DMS53 treated with DMSO at 0.1 percent for 48 hours (cell line): ENCODE measurements around the gene PPA1.
"Not testable (repeated sequence)": the region's sequence is repeated elsewhere in the genome, so short reads cannot be mapped to it uniquely, and the experiment has no call there.

Source experiments
- DNase-seq: peaks from one replicate; lab custom pipeline; 2025; ENCODE audit not compliant: unreplicated experiment; lab: John Stamatoyannopoulos, UW

Gene PPA1

GRCh38 chr10:70222340-70222794 is 10.9 kb downstream of the PPA1 start:
- no peak for DNase-seq

DNA sequence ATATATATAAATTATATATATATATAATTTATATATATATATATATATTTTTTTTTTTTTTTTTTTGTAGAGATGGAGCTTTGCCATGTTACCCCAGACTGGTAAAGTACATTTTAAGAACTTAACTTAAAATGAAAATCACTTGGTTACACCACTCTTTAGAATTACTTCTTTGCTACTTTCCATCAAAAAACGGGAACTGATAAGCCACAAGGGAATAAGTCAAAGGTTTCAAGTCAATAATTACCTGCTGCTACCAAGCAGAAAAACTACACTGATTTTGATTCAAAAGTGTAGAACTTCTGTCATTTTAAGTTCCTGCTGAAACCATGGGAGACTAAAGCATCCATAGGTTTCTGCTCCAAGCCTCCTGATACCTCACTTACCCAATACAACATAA is 12.2 kb downstream of the PPA1 start:
- DNase-seq: no peak

DNA sequence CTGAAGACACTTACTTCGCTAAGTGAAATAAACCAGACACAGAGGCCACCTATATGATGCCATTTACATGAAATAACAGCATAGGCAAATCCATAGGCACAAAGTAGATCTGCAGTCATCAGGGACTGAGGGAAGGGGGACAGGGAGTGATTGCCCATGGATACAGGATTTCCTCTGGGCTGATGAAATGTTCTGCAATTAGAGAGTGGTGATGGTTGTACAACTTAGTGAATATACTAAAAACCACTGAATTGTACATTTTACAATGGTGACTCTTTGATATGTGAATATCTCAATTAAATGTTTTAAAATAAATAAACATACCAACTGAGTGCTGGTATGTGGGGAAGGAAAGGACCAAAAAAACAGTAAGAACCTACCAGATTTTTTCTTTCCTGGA is 20.4 kb downstream of the PPA1 start:
- no peak for DNase-seq

- no peak for DNase-seq
Observed at GRCh38 chr10:70212277-70212676, 21.0 kb downstream of the PPA1 start.

GRCh38 chr10:70206762-70207161 is 26.5 kb downstream of the PPA1 start:
- no peak for DNase-seq

GRCh38 chr10:70201105-70201504 is 32.1 kb downstream of the PPA1 start:
- no peak for DNase-seq

- no peak for DNase-seq
Observed at GRCh38 chr10:70198696-70199466, 34.3 kb downstream of the PPA1 start.

- DNase-seq: no peak
Observed at GRCh38 chr10:70197235-70197945, 35.8 kb downstream of the PPA1 start.

GRCh38 chr10:70193391-70193844 is 39.8 kb downstream of the PPA1 start:
- DNase-seq: no peak

DNA sequence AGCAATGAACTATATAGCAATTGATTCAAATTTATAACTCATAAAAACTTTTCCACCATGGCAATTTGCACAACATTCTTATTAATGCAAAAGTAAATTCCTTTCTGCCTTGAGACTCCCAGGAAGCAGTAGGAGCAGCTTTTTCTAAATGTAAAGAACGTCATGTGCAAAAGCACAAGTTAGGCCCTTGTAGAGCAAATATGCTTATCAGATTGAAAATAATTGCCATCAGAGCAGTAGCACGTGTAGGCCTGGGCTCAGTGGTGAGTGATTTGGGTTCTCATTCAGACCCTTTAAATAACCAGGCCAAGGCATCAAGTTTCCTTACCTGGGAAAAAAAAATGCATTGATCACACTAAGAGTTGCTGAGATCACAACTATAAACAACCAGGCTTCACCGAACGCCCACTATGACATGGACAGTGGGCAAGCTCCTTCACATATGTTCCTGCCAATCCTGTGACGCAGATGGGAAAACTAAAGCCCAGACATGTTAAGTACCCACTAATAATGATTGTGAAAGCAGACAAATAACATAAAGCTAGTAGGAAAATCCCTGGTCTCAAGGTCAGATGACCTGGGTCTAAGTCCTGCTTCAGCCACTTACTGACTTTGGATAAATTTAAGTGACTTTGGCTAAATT is 40.8 kb downstream of the PPA1 start:
- no peak for DNase-seq

- no peak for DNase-seq
Observed at GRCh38 chr10:70191972-70192305, 41.3 kb downstream of the PPA1 start.

GRCh38 chr10:70191161-70191971 is 41.9 kb downstream of the PPA1 start:
- no peak for DNase-seq

DNA sequence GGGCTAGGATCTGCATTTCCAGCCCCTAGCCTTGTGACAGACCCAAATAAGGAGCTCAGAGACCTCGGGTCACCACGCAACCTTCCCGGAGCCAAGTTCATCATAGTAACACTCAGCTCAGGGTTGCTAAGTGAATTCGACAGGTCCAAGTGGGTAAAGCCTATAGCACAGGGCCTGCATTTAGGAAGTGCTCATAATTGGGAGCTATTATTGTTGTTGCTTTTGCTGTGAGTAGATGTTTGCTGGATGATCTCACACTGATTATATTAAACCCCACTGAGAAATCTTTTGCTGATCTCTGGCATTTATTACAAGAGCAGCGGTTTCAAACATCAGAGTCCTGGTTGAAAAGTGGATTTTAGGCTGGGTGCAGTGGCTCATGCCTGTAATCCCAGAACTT is 42.6 kb downstream of the PPA1 start:
- DNase-seq: no peak

DNA sequence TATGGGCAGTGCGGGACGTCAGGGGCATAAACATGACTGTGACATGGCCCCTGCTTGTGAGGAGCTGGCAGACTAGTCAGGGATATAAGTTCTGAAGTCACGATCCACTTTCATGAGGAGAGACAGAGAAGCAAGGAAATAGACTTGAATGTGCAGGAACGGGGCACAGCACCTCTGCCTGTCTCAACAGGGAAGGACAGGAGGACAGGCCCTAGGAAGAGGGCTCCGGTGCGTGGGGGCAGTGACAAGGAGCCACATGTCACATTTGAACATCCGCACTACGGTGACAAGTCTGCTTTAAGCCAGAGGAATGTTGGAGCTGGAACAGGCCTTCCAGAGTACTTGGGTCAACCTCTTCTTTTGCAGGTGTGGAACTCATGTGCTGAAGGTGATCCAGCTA is 43.1 kb downstream of the PPA1 start:
- DNase-seq: no peak

DNA sequence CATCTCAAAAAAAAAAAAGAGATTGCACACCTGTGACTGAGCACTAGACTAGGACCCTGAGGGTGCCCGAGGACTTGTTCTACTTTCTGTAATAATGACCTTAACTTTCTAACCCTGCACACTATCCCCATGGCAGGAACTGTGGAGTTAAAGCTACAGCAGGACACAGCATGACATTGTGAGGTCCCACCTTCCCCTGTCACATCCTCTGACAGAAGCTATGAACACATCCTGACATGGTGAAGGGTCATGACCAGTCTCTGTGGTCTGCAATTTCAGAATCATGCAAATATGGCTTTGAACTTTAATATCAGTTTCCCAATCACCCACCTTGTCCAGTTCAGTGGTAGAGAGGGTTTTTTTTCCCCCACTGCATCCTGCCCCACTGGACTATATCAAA is 44.5 kb downstream of the PPA1 start:
- DNase-seq: no peak

DNA sequence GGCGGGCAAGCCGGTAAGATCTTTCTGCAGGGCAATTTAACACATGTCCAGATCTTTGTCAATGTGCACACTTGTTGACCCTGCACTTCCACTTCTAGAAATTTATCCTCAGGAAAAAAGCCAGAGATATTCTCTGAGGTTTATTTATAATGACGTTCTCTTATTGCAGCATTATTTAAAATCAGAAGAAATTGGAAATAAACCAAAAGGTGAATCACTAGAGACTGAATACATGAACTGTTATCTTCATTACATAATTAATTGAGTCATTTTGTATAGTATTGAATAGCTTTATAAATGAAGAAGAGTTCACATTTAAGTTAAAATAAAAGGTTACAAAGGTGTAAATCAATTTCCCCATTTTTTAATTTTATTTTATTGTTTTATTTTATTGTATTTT is 46.7 kb downstream of the PPA1 start:
- DNase-seq: no peak

DNA sequence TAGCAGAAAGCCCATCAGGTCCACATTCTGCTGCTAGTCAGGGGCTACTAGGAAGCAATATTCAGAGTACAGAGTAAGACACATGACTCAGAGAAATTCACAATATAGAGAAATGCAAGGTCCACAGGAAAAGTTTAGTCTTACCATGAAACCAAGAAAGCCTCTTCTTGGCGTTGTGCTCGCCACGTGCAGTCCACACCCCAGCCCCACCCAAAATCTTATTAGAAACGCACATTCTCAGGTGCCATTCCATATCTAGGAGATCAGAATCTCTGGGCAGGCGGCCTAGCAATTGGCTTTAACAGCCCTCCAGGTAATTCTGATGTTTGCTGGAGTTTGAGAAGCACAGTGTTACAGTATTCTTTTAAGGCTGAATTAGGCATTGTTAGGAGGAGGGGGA is 47.1 kb downstream of the PPA1 start:
- no peak for DNase-seq

- no peak for DNase-seq
Observed at GRCh38 chr10:70183304-70183703, 49.9 kb downstream of the PPA1 start.

- not testable (repeated sequence) for DNase-seq
Observed at GRCh38 chr10:70179209-70179608, 54.0 kb downstream of the PPA1 start.

- no peak for DNase-seq
Observed at GRCh38 chr10:70178139-70178725, 55.0 kb downstream of the PPA1 start.

GRCh38 chr10:70176441-70176840 is 56.8 kb downstream of the PPA1 start:
- no peak for DNase-seq
